ENCODE measurements around the gene ZNF276. TPM values are rescaled to one million over a fixed set of nuclear protein-coding genes. Genes with fewer than 3 reads are reported as not detected.

The ZNF276 gene
- total and polyA plus RNA-seq, 2 donors (not counting 1 experiment from before 2014, with no cell fraction given): 82.7 to 110 TPM

DNA sequence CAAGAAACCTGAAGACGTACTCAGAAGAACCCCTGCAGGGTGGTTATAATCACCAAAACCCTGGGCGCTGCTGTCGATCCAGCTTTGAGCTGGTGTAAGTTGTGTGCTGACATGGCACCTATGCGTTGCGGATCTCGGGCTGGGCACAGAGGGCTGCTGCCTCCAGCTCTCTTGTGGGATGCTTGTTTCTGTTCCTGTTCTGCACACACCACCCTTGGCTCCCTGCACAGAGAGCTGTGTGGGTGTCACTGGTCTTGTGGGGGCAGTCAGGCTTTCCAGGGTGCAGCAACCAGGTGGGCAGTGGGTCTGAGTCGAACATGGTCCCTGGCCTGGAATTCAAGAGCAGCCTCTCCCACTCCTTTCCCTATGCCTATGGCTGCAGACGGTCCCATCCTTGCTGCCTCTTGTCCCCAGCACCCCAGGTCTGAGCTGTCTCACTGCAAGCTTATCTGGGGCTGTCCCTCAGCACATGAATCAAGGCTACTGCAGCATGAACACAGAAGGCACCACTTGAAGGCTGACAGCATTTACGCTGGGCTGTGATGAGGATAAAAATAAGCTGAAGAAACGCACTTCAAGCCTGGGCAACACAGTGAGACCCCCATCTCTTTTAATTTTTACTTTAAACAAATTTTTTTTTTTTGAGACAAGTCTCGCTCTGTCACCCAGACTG is 20.1 kb downstream of the ZNF276 start:
- Histone ChIP-seq H3K36me3 (replicated peaks in 1 of 2; ENCODE audit: control extremely low read depth in 1 of 2, control insufficient read depth in 1 of 2, extremely low read depth in 1 of 2, insufficient read depth in 2 of 2, low read length in 1 of 2) (peaks cover 0 to 68% of the 10 kb centered on the region in 2 experiments), H3K79me2 (ENCODE audit: control insufficient read depth, insufficient read depth, low read length) (no peaks in the 10 kb centered on the region), H3K9me3 (ENCODE audit: control extremely low read depth in 1 of 3, control insufficient read depth in 2 of 3, insufficient read depth in 1 of 3, low read length in 2 of 3) (no peaks in the 10 kb centered on the region), H3K4me3 (ENCODE audit: control extremely low read depth in 1 of 5, extremely low read depth in 1 of 5, insufficient read depth in 1 of 5, low read depth in 2 of 5, low read length in 4 of 5) (no peak overlapping the region), H3K27me3 (replicated peaks in 1 of 4; ENCODE audit: control extremely low read depth in 1 of 4, control insufficient read depth in 3 of 4, insufficient read depth in 4 of 4, low read length in 3 of 4) (no peaks in the 10 kb centered on the region), H3K9ac (ENCODE audit: low read length) (no peak overlapping the region), H4K20me1 (ENCODE audit: control insufficient read depth, insufficient read depth, low read length, poor library complexity, severe bottlenecking) (peaks cover 34% of the 10 kb centered on the region), H2AFZ (ENCODE audit: insufficient read depth, low read depth, low read length, poor library complexity, severe bottlenecking) (no peak overlapping the region), H3K4me2 (replicated peaks; ENCODE audit: low read depth, low read length, poor library complexity, severe bottlenecking) (no peak overlapping the region), H3K27ac (ENCODE audit: low read length in 2 of 2) (no peak overlapping the region), H3K4me1 (ENCODE audit: control insufficient read depth in 2 of 2, insufficient read depth in 2 of 2, low read length in 2 of 2) (peaks cover 0 to 12% of the 10 kb centered on the region in 2 donors)
- no peaks in the 10 kb centered on the region for H3K27me3 Mint-ChIP-seq
- WGBS (ENCODE audit: insufficient coverage): 87% methylated on average over 8 of the region's 11 CpGs
- H3K9me3 Mint-ChIP-seq (ENCODE audit: insufficient read depth): no peaks in the 10 kb centered on the region
- H3K4me1 Mint-ChIP-seq: peaks cover 9% of the 10 kb centered on the region
- TF ChIP-seq EZH2 (IDR thresholded peaks at IDR 0.05; ENCODE audit: borderline replicate concordance, insufficient read depth, low read depth, low read length, poor library complexity, severe bottlenecking): no peak
- TF ChIP-seq, protein P1, sequence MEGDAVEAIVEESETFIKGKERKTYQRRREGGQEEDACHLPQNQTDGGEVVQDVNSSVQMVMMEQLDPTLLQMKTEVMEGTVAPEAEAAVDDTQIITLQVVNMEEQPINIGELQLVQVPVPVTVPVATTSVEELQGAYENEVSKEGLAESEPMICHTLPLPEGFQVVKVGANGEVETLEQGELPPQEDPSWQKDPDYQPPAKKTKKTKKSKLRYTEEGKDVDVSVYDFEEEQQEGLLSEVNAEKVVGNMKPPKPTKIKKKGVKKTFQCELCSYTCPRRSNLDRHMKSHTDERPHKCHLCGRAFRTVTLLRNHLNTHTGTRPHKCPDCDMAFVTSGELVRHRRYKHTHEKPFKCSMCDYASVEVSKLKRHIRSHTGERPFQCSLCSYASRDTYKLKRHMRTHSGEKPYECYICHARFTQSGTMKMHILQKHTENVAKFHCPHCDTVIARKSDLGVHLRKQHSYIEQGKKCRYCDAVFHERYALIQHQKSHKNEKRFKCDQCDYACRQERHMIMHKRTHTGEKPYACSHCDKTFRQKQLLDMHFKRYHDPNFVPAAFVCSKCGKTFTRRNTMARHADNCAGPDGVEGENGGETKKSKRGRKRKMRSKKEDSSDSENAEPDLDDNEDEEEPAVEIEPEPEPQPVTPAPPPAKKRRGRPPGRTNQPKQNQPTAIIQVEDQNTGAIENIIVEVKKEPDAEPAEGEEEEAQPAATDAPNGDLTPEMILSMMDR (IDR thresholded peaks at IDR 0.05): no peak
- peak overlapping the region; percentile 65 for H3K27ac Mint-ChIP-seq
- intact Hi-C loops (cut with micrococcal nuclease): no loop called here
- no peak overlapping the region for H3K4me3 Mint-ChIP-seq
- ChIA-PET CTCF (interaction anchor here (0.8 to 2.8 kb wide), 7 partner anchors 9 to 53 kb away, joined by 3 to 7 read pairs (median 3); no protein-coding TSS in a partner anchor), POLR2A (interaction anchor here (1.5 kb wide), 1 partner anchor 32 kb away, joined by 3 read pairs; no protein-coding TSS in a partner anchor)
- ATAC-seq (ENCODE audit: low read depth) (no peak), DNase-seq (no peak)

DNA sequence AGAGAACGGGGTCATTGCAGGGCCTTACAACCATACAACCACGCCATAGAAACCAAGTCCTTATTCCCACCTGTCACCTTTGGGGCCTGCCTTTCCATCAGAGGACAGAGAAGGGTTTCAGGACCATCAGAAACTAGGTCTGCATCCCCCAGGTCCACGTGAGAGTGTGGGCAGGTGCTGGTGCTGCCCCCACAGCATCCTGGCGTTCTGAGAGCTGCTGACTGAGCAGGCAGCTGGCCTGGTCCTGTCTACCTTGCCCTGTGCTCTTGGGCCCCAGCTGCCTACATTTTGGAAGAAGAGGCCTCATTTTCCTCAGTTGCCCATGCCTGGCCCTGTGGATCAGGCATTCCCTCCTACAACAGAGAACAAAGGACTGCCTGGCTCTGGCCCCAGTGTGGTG is 21.6 kb downstream of the ZNF276 start:
- peak overlapping the region; percentile 34 for H3K27ac Mint-ChIP-seq
- Histone ChIP-seq H3K9ac (ENCODE audit: low read length) (no peak overlapping the region), H3K4me2 (replicated peaks; ENCODE audit: low read depth, low read length, poor library complexity, severe bottlenecking) (no peak overlapping the region), H3K27me3 (replicated peaks in 1 of 4; ENCODE audit: control extremely low read depth in 1 of 4, control insufficient read depth in 3 of 4, insufficient read depth in 4 of 4, low read length in 3 of 4) (no peaks in the 10 kb centered on the region), H2AFZ (ENCODE audit: insufficient read depth, low read depth, low read length, poor library complexity, severe bottlenecking) (no peak overlapping the region), H3K27ac (ENCODE audit: low read length in 2 of 2) (peak overlapping the region in 1 of 2 donors; percentile 43), H3K36me3 (replicated peaks in 1 of 2; ENCODE audit: control extremely low read depth in 1 of 2, control insufficient read depth in 1 of 2, extremely low read depth in 1 of 2, insufficient read depth in 2 of 2, low read length in 1 of 2) (peaks cover 0 to 62% of the 10 kb centered on the region in 2 experiments), H4K20me1 (ENCODE audit: control insufficient read depth, insufficient read depth, low read length, poor library complexity, severe bottlenecking) (peaks cover 22% of the 10 kb centered on the region), H3K4me1 (ENCODE audit: control insufficient read depth in 2 of 2, insufficient read depth in 2 of 2, low read length in 2 of 2) (peaks cover 0 to 6% of the 10 kb centered on the region in 2 donors), H3K9me3 (ENCODE audit: control extremely low read depth in 1 of 3, control insufficient read depth in 2 of 3, insufficient read depth in 1 of 3, low read length in 2 of 3) (no peaks in the 10 kb centered on the region), H3K4me3 (ENCODE audit: control extremely low read depth in 1 of 5, extremely low read depth in 1 of 5, insufficient read depth in 1 of 5, low read depth in 2 of 5, low read length in 4 of 5) (no peak overlapping the region), H3K79me2 (ENCODE audit: control insufficient read depth, insufficient read depth, low read length) (no peaks in the 10 kb centered on the region)
- intact Hi-C loops (cut with micrococcal nuclease): no loop called here
- TF ChIP-seq, protein P1 (IDR thresholded peaks at IDR 0.05): no peak
- no peak for TF ChIP-seq EZH2 (IDR thresholded peaks at IDR 0.05; ENCODE audit: borderline replicate concordance, insufficient read depth, low read depth, low read length, poor library complexity, severe bottlenecking)
- H3K4me3 Mint-ChIP-seq: no peak overlapping the region
- POLR2A ChIA-PET: no interaction called here
- H3K4me1 Mint-ChIP-seq: peaks cover 7% of the 10 kb centered on the region
- ATAC-seq (ENCODE audit: low read depth): no peak
- CTCF ChIA-PET: interaction anchor here (1.6 kb wide), 1 partner anchor 51 kb away, joined by 4 read pairs; no protein-coding TSS in a partner anchor
- WGBS (ENCODE audit: insufficient coverage): no CpG with 5 or more reads among the region's 4 CpGs
- no peak for DNase-seq
- no peaks in the 10 kb centered on the region for H3K27me3 Mint-ChIP-seq
- H3K9me3 Mint-ChIP-seq (ENCODE audit: insufficient read depth): no peaks in the 10 kb centered on the region

Data from B cell (primary cell).